Naive thymus-derived CD4-positive, alpha-beta T cell (primary cell): ENCODE measurements around the gene PLA2G6. TPM values are rescaled to one million over a fixed set of nuclear protein-coding genes. Genes with fewer than 3 reads are reported as not detected.
"Not testable (repeated sequence)": the region's sequence is repeated elsewhere in the genome, so short reads cannot be mapped to it uniquely, and the experiment has no call there.

Experiments
- ATAC-seq: fragments of 150-1000 bp; cut with Tn5 transposase; 2 replicates; pipeline ENCODE4 v1.10.0; 2021; ENCODE audit warnings: mild to moderate bottlenecking, moderate library complexity
- CTCF ChIA-PET: fragments of 350-600 bp; sonication (Branson Sonifier 250); formaldehyde crosslinking; loops from one replicate; lab custom pipeline; 2021; ENCODE audit warnings: antibody characterized with exemption; lab: Charles Lee
- POLR2A ChIA-PET: fragments of 350-600 bp; sonication (Branson Sonifier 250); formaldehyde crosslinking; loops from one replicate; lab custom pipeline; 2021; ENCODE audit warnings: antibody characterized with exemption, inconsistent platforms; lab: Charles Lee
- DNase-seq, 9 donors: peaks; one replicate each; pipeline versions ENCODE4 v3.0.0 to v3.0.0-alpha.2; 2020 to 2022; ENCODE audit warnings: mixed read lengths in 1 of 9
- H3K27ac ChIP-seq: one replicate; pipeline ENCODE4 v1.7.0; 2013; ENCODE audit warnings: mild to moderate bottlenecking, low read depth, low read length, moderate library complexity
- H3K27me3 ChIP-seq, 2 donors: one replicate each; pipeline ENCODE4 v1.7.0; 2013; ENCODE audit warnings: low read length in 2 of 2, mild to moderate bottlenecking in 2 of 2, moderate library complexity in 2 of 2; ENCODE audit not compliant: control insufficient read depth in 2 of 2, insufficient read depth in 2 of 2
- H3K36me3 ChIP-seq, 3 experiments: 1 replicate in 2 of 3; 2 replicates in 1 of 3; pipeline ENCODE4 v1.7.0; 2013; ENCODE audit warnings: low read length in 3 of 3, mild to moderate bottlenecking in 3 of 3, moderate library complexity in 1 of 3; ENCODE audit not compliant: insufficient read depth in 3 of 3, control insufficient read depth in 2 of 3
- H3K4me1 ChIP-seq, 2 donors: one replicate each; pipeline ENCODE4 v1.7.0; 2013; ENCODE audit warnings: low read length in 2 of 2, mild to moderate bottlenecking in 2 of 2, moderate library complexity in 1 of 2; ENCODE audit not compliant: control insufficient read depth in 2 of 2, insufficient read depth in 2 of 2
- H3K4me3 ChIP-seq: 2 replicates; pipeline ENCODE4 v1.7.0; 2013; ENCODE audit warnings: mild to moderate bottlenecking, low read length
- H3K9me3 ChIP-seq, 3 experiments: 1 replicate in 2 of 3; 2 replicates in 1 of 3; pipeline ENCODE4 v1.7.0; 2013; ENCODE audit warnings: low read length in 3 of 3; ENCODE audit not compliant: control insufficient read depth in 2 of 3
- H3K27ac Mint-ChIP-seq, 9 donors: one replicate each; pipeline ENCODE4 v1.8.0; 2020 to 2022; ENCODE audit warnings: mixed read lengths in 9 of 9, mild to moderate bottlenecking in 8 of 9, moderate library complexity in 5 of 9, inconsistent platforms in 2 of 9
- H3K27me3 Mint-ChIP-seq, 5 donors: one replicate each; pipeline ENCODE4 v1.8.0; 2021 to 2022; ENCODE audit warnings: mixed read lengths in 5 of 5, mild to moderate bottlenecking in 1 of 5
- H3K36me3 Mint-ChIP-seq, 5 donors: one replicate each; pipeline ENCODE4 v1.8.0; 2020 to 2022; ENCODE audit warnings: mixed read lengths in 5 of 5, mild to moderate bottlenecking in 3 of 5, inconsistent platforms in 1 of 5
- H3K4me1 Mint-ChIP-seq, 7 donors: one replicate each; pipeline ENCODE4 v1.8.0; 2020 to 2022; ENCODE audit warnings: mixed read lengths in 7 of 7, mild to moderate bottlenecking in 3 of 7, inconsistent platforms in 1 of 7
- H3K4me3 Mint-ChIP-seq, 10 donors: one replicate each; pipeline ENCODE4 v1.8.0; 2020 to 2022; ENCODE audit warnings: mild to moderate bottlenecking in 10 of 10, mixed read lengths in 10 of 10, moderate library complexity in 6 of 10, inconsistent platforms in 2 of 10
- H3K9me3 Mint-ChIP-seq, 11 donors: one replicate each; pipeline ENCODE4 v1.8.0; 2020 to 2022; ENCODE audit warnings: mixed read lengths in 11 of 11, mild to moderate bottlenecking in 4 of 11, inconsistent platforms in 1 of 11, moderate library complexity in 1 of 11
- intact Hi-C, 2 donors: fragments of 100-400 bp; cut with micrococcal nuclease; formaldehyde crosslinking; loops; one replicate each; pipeline ENCODE4 v1.15.1; 2023
- polyA plus RNA-seq, 2 donors: library from polyadenylated mRNA; unstranded; fragments of 300-500 nt; fragmentation: Illumina TruSeq; gene quantifications; one replicate each; pipeline ENCODE4 v1.2.3, GENCODE V29; 2021
- total RNA-seq, 6 experiments: library from RNA in 5 of 6; stranded (reverse) in 5 of 6; gene quantifications; 1 replicate in 5 of 6; 2 replicates in 1 of 6; pipeline ENCODE4 v1.2.3 and lab custom pipeline; 2021 to 2026

The PLA2G6 gene
- total and polyA plus RNA-seq, 7 experiments from 2014 or later, result 4.8 to 252 (median 78.9) TPM

DNA sequence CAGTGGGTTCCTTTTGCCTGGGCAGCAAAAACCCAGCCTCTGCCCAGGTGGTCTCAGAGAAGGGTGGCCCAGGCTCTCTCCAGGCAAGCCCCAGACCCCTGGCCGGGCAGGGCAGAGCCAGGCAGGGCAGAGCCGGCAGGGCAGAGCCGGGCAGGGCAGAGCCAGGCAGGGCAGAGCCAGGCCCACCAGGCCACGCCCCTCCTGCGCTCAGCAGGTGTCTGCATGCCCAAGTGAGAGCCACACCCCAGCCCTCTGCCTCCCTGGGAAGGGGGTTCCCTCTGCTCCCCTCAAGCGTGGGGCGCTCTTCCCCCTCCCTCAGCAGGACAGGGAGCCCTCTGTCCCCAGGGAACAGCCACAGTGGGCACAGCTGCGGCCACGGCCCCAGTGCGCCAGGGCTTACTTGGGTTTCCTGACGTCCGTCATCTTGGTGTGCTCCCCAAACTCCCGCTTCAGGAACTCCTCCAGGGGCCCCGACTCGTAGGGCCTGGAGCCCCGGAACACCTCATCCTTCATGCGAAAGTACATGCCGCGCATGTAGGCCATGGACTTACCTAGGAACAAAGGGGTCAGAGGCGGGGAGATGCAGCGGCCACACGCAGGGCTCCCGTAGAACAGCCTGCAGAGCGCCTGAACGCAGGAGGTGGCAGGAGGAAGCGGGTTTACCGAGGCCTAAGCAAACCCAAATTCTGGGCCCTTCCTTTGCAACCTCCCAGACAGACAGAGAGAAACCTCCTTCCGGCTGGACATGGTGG, 61.1 kb downstream of the PLA2G6 start:
- Histone ChIP-seq H3K9me3 (no peaks in the 10 kb centered on the region), H3K27ac (no peak overlapping the region), H3K27me3 (no peaks in the 10 kb centered on the region), H3K4me3 (no peak overlapping the region), H3K4me1 (no peaks in the 10 kb centered on the region), H3K36me3 (peaks cover 0 to 22% (median 3%) of the 10 kb centered on the region in 3 experiments)
- ChIA-PET CTCF (no interaction called here), POLR2A (no interaction called here)
- ATAC-seq, result no peak
- Mint-ChIP-seq H3K4me1 (peaks cover 0 to 12% (median 0%) of the 10 kb centered on the region in 7 donors), H3K27me3 (no peaks in the 10 kb centered on the region), H3K9me3 (no peaks in the 10 kb centered on the region), H3K4me3 (no peak overlapping the region), H3K36me3 (peaks cover 0 to 15% (median 0%) of the 10 kb centered on the region in 5 donors), H3K27ac (no peak overlapping the region)
- no peak for DNase-seq
- intact Hi-C loops, result no loop called here

DNA sequence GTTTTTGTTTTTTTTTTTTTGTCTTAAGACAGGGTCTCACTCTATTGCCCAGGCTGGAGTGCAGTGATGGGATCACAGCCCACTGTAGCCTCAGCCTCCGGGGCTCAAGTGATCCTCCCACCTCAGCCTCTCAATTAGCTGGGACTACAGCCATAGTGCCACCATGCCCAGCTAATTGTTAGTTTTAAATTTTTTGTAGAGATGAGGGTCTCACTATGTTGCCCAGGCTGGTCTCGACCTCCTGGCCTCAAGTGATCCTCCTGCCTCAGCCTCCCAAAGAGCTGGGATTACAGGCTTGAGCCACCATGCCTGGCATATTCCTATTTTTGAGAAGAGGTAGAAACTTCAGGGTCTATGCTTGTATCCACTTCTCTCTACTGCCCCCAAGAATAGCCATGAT, 62.9 kb downstream of the PLA2G6 start:
- H3K4me3 ChIP-seq, H3K4me1 Mint-ChIP-seq, H3K27me3 ChIP-seq, POLR2A ChIA-PET, H3K9me3 Mint-ChIP-seq, H3K4me3 Mint-ChIP-seq, H3K27me3 Mint-ChIP-seq, H3K9me3 ChIP-seq, H3K27ac ChIP-seq, DNase-seq, H3K4me1 ChIP-seq, CTCF ChIA-PET, H3K27ac Mint-ChIP-seq, ATAC-seq: not testable (repeated sequence)
- peaks cover 0 to 19% (median 4%) of the 10 kb centered on the region in 5 donors for H3K36me3 Mint-ChIP-seq
- intact Hi-C loops, result loop anchor here in 1 of 2 donors (10.0 kb wide), 1 partner anchor 86 kb away; the partner anchor contains the start of gene MAFF
- peaks cover 0 to 21% (median 0%) of the 10 kb centered on the region in 3 experiments for H3K36me3 ChIP-seq

DNA sequence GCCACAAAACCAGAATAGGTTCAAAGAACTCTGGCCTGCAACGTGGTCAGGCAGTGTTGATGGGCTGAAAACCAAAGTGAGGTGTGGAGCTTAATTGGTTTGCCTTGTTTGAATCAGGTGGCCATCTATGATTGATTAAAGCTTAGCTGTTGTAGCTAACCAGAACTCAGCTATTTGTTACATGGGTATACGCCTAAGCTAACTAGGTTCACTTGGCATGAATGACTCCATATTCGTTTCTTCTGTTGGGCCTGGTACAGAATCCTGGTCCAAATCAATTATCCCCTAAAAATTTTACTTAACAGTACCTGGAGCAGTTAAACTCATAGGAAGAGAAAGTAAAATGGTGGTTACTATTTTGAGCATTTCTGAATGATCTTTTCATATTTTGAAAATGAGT, 63.4 kb downstream of the PLA2G6 start:
- Mint-ChIP-seq H3K36me3 (peaks cover 0 to 19% (median 4%) of the 10 kb centered on the region in 5 donors), H3K4me1 (peaks cover 0 to 7% (median 4%) of the 10 kb centered on the region in 7 donors), H3K9me3 (no peaks in the 10 kb centered on the region), H3K27me3 (no peaks in the 10 kb centered on the region), H3K27ac (no peak overlapping the region), H3K4me3 (no peak overlapping the region)
- Histone ChIP-seq H3K9me3 (no peaks in the 10 kb centered on the region), H3K4me3 (no peak overlapping the region), H3K36me3 (peaks cover 0 to 21% (median 0%) of the 10 kb centered on the region in 3 experiments), H3K27me3 (no peaks in the 10 kb centered on the region), H3K4me1 (no peaks in the 10 kb centered on the region), H3K27ac (no peak overlapping the region)
- ATAC-seq (no peak), DNase-seq (no peak)
- intact Hi-C loops, result loop anchor here in 1 of 2 donors (10.0 kb wide), 1 partner anchor 87 kb away; the partner anchor contains the start of gene MAFF
- ChIA-PET POLR2A (no interaction called here), CTCF (interaction anchor here (0.6 kb wide), 1 partner anchor 11 kb away, joined by 3 read pairs; no protein-coding TSS in a partner anchor)

DNA sequence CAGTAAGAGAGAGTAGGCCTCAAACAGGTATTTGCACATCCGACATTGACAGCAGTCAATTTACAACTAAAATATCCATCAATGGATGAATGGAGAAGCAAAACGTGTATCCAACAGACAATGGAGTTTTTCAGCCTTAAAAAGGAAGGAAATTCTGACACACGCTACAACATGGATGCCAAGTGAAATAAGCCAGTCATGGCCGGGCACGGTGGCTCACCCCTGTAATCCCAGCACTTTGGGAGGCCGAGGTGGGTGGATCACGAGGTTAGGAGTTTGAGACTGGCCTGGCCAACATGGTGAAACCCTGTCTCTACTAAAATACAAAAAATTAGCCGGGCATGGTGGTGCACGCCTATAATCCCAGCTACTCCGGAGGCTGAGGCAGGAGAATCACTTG, 64.1 kb downstream of the PLA2G6 start:
- H3K27ac ChIP-seq, DNase-seq, H3K9me3 ChIP-seq, ATAC-seq, H3K4me1 Mint-ChIP-seq, H3K27ac Mint-ChIP-seq, H3K4me3 ChIP-seq, H3K27me3 Mint-ChIP-seq, H3K4me3 Mint-ChIP-seq, H3K4me1 ChIP-seq, H3K27me3 ChIP-seq, H3K9me3 Mint-ChIP-seq, POLR2A ChIA-PET: not testable (repeated sequence)
- peaks cover 0 to 19% (median 4%) of the 10 kb centered on the region in 5 donors for H3K36me3 Mint-ChIP-seq
- CTCF ChIA-PET, result interaction anchor here (0.6 kb wide), 1 partner anchor 10 kb away, joined by 3 read pairs; no protein-coding TSS in a partner anchor
- intact Hi-C loops, result loop anchor here in 1 of 2 donors (10.0 kb wide), 1 partner anchor 87 kb away; the partner anchor contains the start of gene MAFF
- H3K36me3 ChIP-seq, result peaks cover 0 to 21% (median 0%) of the 10 kb centered on the region in 3 experiments

DNA sequence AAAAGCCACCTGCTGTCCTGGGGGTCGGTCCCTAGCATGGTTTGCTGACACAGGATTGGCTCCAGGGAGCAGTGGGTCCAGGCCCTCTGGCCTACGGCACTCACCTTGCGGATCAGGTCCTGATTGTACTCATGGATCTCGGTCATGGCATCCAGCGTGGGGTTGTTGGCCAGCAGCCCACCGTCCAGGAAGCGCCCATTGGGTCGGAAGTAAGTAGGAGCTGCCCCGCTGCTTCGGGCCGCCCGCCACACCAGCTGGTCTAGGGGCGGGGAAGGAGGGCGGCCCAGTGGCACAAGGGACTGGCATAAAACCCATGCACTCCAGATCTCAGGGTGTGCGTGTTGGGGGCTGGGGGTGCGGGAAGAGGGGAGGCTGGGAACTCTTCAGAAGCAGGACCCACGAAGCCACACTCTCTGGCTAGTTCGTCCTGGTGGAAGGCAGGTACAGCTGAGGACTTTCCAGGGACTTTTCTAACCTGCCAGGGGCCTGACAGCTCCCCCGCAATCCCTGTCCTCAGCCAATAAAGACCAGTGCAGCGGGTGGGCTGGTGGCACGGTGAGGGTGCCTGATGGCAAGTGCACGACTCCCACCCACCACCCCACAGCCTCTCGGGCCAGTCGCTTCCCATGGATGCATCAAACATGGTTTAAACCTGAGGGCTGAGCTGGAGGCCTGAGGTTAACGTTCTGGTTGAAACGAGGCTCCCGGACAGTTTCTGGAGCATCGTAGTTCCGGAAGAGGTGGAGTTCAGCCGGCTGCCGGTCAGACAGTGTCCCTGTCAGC, 66.0 kb downstream of the PLA2G6 start:
- peaks cover 0 to 34% (median 0%) of the 10 kb centered on the region in 3 experiments for H3K36me3 ChIP-seq
- no peak overlapping the region for H3K4me3 ChIP-seq
- H3K9me3 ChIP-seq, result no peaks in the 10 kb centered on the region
- Mint-ChIP-seq H3K36me3 (peaks cover 0 to 19% (median 4%) of the 10 kb centered on the region in 5 donors), H3K4me3 (no peak overlapping the region), H3K27ac (no peak overlapping the region), H3K9me3 (no peaks in the 10 kb centered on the region), H3K27me3 (no peaks in the 10 kb centered on the region), H3K4me1 (peaks cover 0 to 6% (median 4%) of the 10 kb centered on the region in 7 donors)
- no peaks in the 10 kb centered on the region for H3K4me1 ChIP-seq
- ATAC-seq (no peak), DNase-seq (no peak)
- CTCF ChIA-PET, result interaction anchor here (0.8 to 0.9 kb wide), 2 partner anchors 9 to 66 kb away, joined by 3 read pairs; partner anchors contain the start of gene PLA2G6
- no peak overlapping the region for H3K27ac ChIP-seq
- intact Hi-C loops, result loop anchor here in 1 of 2 donors (10.0 kb wide), 1 partner anchor 89 kb away; the partner anchor contains the start of gene MAFF
- H3K27me3 ChIP-seq, result no peaks in the 10 kb centered on the region
- POLR2A ChIA-PET, result interaction anchor here (0.6 kb wide), 1 partner anchor 147 kb away, joined by 3 read pairs; no protein-coding TSS in a partner anchor
